Activated gamma-delta T cell treated with anti-CD3 and anti-CD28 coated beads, Interleukin-2, amount 50 U/mL, for 16 hours (primary cell): ENCODE measurements around the gene STK24.

ENCODE experiments used
- DNase-seq: peaks from one replicate; pipeline ENCODE4 v3.0.0-alpha.2; 2020; ENCODE audit warnings: low read depth

The STK24 gene

GRCh38 chr13:98450539-98451111 lies 126.3 kb downstream of the STK24 start:
- no peak for DNase-seq

GRCh38 chr13:98450026-98450425 lies 126.9 kb downstream of the STK24 start:
- no peak for DNase-seq

- DNase-seq = no peak
These were observed 127.6 kb downstream of the STK24 start for GRCh38 chr13:98449273-98449672.

DNA sequence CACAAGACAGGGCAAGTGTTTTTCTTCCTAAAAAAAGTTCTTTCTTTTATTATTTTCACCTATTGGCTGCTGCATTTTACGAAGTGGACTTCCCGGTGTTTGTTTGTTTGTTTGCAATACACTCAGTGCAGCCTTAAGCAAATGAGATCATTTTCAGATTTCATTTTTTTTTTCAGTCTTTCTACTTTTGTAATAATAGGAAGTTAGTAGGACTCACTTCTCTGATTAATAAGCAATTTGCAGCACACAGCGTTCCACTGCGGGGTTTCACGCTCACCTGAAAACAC lies 128.3 kb downstream of the STK24 start:
- DNase-seq = no peak

- DNase-seq = no peak
These were observed 128.8 kb downstream of the STK24 start for GRCh38 chr13:98447881-98448641.

DNA sequence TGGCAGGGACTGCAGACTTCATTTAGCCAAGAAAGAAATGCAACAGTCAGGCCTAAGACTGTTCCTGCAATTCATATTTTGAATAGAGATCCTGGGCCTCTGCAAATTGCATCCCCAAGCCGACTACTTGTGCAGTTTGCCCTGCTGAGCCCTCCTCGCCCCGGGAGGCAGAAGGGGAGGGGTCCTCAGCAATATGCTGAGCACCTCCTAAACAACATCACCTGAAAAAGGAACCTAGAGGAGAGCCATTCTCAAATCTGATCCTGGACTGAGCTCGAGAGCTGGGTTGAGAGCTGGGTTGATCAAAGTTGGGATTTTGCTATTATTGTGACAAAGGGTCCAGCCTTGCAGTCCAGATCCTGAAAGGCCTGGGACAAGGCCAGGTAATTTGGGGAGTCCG lies 129.8 kb downstream of the STK24 start:
- no peak for DNase-seq

GRCh38 chr13:98446234-98446621 lies 130.7 kb downstream of the STK24 start:
- DNase-seq = no peak

DNA sequence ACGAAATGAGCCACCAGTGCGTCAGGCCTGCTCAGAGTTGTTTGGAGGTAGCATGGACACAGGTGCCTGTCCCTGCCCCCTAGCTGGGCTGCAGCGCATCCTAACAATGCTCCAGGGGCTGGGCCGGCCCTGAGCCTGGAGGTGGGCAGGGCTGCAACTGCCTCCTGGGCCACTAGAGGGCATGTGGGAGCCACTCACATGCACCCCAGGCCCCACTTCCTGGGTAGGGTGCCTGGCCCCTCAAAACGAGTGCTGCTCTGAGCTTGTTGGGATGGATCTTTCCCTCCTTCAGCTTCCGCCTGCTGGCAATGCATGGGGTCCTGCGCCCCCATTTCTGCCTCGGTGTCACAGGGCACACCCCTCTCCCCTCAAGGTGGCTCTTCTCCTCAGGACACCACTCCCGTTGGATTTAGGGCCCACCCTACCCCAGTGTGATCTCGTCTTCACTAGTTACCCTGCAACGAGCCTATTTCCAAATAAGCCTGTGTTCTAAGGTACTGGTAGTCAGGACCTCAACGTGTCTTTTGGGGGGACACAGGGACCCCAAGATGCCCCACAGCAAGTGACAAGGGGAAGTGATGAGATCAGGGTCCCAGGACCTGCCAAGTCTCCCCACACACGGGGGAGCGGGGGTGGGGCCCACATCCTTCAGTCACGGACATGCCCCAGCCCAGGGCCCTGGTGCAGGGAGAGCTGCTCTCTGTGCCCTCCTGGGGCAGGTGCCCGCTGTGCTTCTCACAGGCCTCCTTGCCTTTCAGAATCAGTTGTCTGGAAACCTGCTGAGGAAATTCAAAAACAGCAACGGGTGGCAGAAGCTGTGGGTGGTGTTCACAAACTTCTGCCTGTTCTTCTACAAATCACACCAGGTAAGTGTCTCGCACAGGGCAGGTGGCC lies 131.3 kb downstream of the STK24 start:
- peak; percentile 63 for DNase-seq

DNA sequence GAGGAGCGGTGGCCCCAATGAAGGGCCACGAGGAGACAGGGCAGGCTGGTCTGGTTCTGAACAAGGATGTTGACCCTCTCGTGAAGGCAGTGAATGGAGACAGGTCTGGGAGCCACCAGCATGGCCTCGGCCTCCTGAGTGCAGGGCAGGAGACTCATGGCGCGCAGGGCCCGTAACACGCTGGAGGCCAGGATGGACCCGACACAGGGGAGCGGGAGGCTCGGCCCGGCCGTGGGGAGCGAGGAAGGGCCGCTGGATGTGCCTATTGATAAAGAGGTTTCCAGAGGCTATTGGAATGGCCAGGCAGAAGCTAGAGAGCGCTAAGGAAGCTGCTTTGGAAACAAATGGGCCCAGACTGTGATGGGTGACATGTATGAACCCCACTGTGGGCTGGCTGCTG lies 132.5 kb downstream of the STK24 start:
- DNase-seq = no peak

GRCh38 chr13:98443800-98444325 lies 133.0 kb downstream of the STK24 start:
- no peak for DNase-seq

DNA sequence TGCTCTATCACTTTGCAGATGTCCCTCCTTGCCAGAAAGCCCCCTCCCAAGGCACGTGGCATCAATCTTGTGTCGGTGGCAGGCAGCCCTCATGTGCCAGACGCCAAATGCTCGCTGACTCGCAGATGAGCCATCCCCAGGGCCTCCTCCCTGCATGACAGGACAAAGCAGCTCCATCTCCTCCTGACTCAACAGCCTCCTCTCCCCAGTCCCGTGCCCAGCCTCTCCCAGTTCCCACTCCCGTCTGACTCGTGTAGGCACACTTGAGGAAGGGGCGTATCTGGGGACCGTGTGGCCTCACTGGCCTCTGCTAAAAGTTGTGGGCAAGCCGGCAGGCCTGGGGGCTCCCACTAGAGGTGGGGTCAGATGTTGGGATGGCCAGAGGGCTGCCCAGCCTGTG lies 133.6 kb downstream of the STK24 start:
- no peak for DNase-seq

DNA sequence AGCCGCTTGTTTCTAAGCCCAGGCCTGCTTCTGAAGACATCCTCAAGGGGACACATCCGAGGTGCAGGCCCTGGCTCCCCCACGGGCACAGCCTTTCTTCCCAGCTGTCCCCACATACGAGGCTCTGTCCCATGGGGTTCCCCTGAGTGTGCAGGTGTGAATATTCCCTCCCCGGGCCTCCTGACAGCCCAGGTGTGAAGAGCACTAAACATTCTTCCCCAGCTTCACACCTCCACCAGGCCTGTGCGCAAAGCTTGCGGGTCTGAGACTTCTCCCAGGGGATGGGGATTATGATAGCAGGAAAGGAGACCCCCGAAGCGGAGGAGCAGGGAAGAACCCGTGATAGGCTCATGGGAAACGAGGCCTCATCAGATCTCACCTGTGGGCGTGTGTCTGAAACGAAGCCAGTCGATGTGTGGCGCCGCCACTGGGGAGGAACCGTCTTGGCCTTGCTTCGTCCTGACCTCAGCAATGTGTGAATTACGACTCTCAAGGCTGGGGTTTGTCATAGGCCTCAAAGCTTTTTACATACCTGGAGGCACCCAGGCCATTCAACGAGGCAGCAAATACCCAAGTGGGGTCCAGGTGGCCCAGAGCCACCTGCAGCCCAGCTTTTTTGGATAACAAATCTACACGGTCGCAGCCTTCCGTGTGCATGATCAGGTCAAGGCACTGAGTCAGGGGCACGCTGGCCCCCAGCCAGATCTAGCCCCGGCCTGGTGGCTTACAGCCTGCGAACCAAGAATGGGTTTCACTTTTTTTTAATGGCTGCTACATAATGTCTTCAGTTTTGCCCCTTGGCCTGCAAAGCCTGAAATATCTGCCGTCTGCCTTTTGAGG lies 134.3 kb downstream of the STK24 start:
- no peak for DNase-seq

- DNase-seq = no peak
These were observed 135.7 kb downstream of the STK24 start for GRCh38 chr13:98441056-98441676.

DNA sequence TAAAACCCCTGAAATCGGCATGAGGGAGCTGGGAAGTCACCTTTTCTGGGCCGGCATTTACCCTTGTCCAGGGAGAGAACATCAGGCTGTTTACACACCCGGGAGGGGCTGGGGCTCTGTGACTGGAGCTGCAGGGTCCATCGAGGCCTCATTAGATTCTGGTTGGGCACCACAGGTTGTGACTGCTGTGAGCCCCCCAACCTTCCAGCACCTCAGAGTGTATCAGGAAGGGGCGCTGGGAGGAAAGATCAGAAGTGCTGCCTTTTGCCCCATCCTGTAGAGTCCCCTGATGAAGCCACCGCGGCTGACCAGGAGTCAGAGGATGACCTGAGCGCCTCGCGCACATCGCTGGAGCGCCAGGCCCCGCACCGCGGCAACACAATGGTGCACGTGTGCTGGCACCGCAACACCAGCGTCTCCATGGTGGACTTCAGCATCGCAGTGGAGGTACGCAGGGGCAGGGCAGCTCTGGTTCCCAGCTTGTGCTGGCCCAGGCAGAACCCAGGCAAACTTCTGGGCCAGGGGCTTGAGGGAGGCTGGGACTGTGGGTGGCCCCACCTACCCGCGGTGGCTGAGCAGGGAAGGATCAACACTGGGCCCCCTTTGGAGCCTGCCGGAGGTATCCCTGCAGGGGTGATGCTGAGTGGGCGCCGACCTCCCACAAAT lies 136.4 kb downstream of the STK24 start:
- DNase-seq = no peak

DNA sequence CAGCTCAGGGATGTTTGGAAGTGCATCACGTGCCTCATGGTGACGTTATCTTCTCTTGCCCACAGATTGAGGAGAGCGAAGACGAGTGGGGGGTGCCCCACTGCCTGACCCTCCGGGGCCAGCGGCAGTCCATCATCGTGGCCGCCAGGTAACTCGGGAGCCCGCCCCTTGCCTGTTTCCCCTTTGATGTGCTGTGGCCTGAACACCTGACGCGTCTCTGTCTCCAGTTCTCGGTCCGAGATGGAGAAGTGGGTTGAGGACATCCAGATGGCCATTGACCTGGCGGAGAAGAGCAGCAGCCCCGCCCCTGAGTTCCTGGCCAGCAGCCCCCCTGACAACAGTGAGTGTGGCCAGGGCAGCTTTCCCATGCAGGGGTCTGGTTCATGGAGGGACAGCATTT lies 137.0 kb downstream of the STK24 start:
- DNase-seq = no peak

DNA sequence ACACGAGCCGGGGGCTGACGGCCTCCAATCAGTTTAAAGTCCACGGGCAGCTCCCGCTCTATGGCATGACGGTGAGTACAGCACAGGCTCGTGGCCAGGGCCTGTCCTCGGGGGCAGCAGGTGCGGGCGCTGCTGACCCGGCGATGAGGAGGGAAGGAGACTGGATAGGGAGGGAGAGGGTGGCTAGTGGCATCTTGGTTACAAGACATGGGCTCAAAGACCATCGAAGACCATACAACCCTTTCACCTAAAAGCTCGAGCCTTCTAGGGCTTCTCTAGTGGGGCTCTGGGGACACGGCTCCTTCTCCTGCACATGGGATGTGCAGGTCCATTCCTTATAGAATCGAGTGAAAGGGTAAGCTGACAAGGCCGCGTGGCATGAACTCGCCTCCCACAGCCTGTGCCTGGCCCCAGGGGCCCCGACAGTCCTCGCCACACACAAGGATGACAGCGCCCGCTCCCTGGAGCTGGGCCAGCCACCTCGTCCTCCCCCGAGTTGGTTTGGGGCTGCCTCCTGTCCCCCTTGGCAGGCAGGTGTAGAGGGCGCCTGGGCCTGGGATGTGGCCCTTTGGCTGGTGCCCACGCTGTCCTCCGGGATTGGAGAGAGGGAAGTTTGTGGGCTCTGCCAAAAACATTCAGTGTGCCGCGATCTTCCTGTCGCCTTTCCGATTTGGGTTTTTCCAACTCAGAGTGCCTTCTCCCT lies 137.6 kb downstream of the STK24 start:
- DNase-seq = no peak

GRCh38 chr13:98438246-98439125 lies 138.4 kb downstream of the STK24 start:
- no peak for DNase-seq

DNA sequence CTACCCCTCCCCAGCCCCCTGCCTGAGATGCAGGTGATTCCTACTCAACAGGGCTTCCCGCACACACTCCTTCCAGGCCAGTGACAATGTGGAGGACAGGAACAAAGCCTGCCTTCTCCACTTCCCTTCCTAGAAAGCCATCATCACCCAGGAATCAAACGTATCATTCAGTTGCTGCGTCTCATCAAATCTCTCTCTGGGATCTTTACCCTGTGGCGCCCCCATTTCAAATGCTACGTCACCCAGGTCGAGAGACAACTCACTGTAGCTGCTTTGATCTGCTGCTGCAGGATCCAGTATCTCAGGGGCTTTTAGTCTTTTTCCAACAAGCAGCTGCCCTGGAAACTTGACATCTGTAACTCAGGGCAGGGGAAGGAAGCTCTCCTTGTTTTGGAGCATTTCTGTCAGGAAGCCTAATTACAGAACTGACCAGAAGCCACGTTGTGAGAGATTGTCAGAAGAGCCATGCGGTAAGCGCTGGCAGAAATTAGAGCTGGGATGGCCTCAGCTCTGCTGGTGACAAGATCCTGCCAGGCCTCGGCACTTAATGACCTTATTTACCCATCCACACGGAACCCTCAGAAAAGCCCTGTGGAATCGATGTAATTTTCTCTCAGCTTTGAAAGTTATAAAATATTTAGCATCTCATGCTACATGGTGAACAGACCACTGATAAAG lies 140.5 kb downstream of the STK24 start:
- DNase-seq = no peak

GRCh38 chr13:98435376-98435775 lies 141.5 kb downstream of the STK24 start:
- no peak for DNase-seq
